HEK293 (cell line): ENCODE data around the gene EIF1AD.

Source experiments
- CTCF ChIA-PET: fragments of 350-600 bp; formaldehyde crosslinking; extraction: SDS; loops from one replicate; lab custom pipeline; 2021; ENCODE audit warnings: antibody characterized with exemption; lab: Yijun Ruan, JAX
- POLR2A ChIA-PET: fragments of 300-600 bp; formaldehyde crosslinking; extraction: SDS; loops from one replicate; lab custom pipeline; 2020; ENCODE audit warnings: antibody characterized with exemption, inconsistent platforms; lab: Yijun Ruan, JAX
- H3K27ac ChIP-seq: fragments of 200-500 bp; sonication (Bioruptor generic); 2 replicates; pipeline ENCODE4 v1.5.1; 2014; ENCODE audit warnings: low read depth, low read length, control low read depth, inconsistent platforms; ENCODE audit errors: extremely low read depth
- H3K36me3 ChIP-seq, 2 experiments: fragments of 200-500 bp in 1 of 2; sonication (Bioruptor generic) in 1 of 2; 1 replicate in 1 of 2; 2 replicates in 1 of 2; pipeline ENCODE4 v1.5.1; 2014 to 2017; ENCODE audit warnings: inconsistent platforms in 2 of 2, low read length in 2 of 2; ENCODE audit not compliant: control insufficient read depth in 2 of 2, insufficient read depth in 1 of 2
- H3K4me1 ChIP-seq: fragments of 200-500 bp; sonication (Bioruptor generic); 2 replicates; pipeline ENCODE4 v1.5.1; 2014; ENCODE audit warnings: mild to moderate bottlenecking, low read length, inconsistent platforms; ENCODE audit not compliant: control insufficient read depth, insufficient read depth
- H3K4me3 ChIP-seq: 2 replicates; pipeline ENCODE4 v1.5.1; 2011; ENCODE audit warnings: low read depth, mild to moderate bottlenecking, control low read depth, low read length, moderate library complexity
- H3K9me3 ChIP-seq: fragments of 200-500 bp; sonication (Bioruptor generic); 2 replicates; pipeline ENCODE4 v1.5.1; 2014; ENCODE audit warnings: low read depth, low read length, inconsistent platforms; ENCODE audit not compliant: control insufficient read depth, insufficient read depth
- EGR2 ChIP-seq: fragments of 450-650 bp; formaldehyde crosslinking; IDR thresholded peaks from 2 replicates; pipeline ENCODE4 v1.5.1; 2016; ENCODE audit warnings: low read depth, missing biosample characterization, missing genetic modification characterization
- KLF1 ChIP-seq: fragments of 450-650 bp; formaldehyde crosslinking; IDR thresholded peaks from 2 replicates; pipeline ENCODE4 v1.5.1; 2016; ENCODE audit warnings: missing biosample characterization, missing genetic modification characterization
- KLF9 ChIP-seq: fragments of 450-650 bp; formaldehyde crosslinking; IDR thresholded peaks from 2 replicates; pipeline ENCODE4 v1.5.1; 2016; ENCODE audit warnings: missing biosample characterization, missing genetic modification characterization, low read depth
- MYNN ChIP-seq: fragments of 450-650 bp; formaldehyde crosslinking; IDR thresholded peaks from 2 replicates; pipeline ENCODE4 v1.5.1; 2016; ENCODE audit warnings: missing biosample characterization, missing genetic modification characterization, borderline replicate concordance
- OSR2 ChIP-seq: fragments of 450-650 bp; formaldehyde crosslinking; IDR thresholded peaks from 2 replicates; pipeline ENCODE4 v1.5.1; 2016; ENCODE audit warnings: missing biosample characterization, missing genetic modification characterization
- OVOL3 ChIP-seq: fragments of 450-650 bp; formaldehyde crosslinking; IDR thresholded peaks from 2 replicates; pipeline ENCODE4 v1.5.1; 2016; ENCODE audit warnings: missing biosample characterization, missing genetic modification characterization
- PRDM1 ChIP-seq: fragments of 450-650 bp; formaldehyde crosslinking; IDR thresholded peaks from 2 replicates; pipeline ENCODE4; 2016; ENCODE audit warnings: missing biosample characterization, missing genetic modification characterization
- SP2 ChIP-seq: fragments of 450-650 bp; formaldehyde crosslinking; IDR thresholded peaks from 2 replicates; pipeline ENCODE4 v1.5.1; 2016; ENCODE audit warnings: missing biosample characterization, missing genetic modification characterization
- WT1 ChIP-seq: fragments of 450-650 bp; formaldehyde crosslinking; IDR thresholded peaks from 2 replicates; pipeline ENCODE4 v1.5.1; 2016; ENCODE audit warnings: missing biosample characterization, missing genetic modification characterization
- YY2 ChIP-seq: fragments of 450-650 bp; formaldehyde crosslinking; IDR thresholded peaks from 2 replicates; pipeline ENCODE4 v1.5.1; 2016; ENCODE audit warnings: missing biosample characterization, missing genetic modification characterization
- ZBTB1 ChIP-seq: fragments of 450-650 bp; formaldehyde crosslinking; IDR thresholded peaks from 2 replicates; pipeline ENCODE4 v1.5.1; 2016; ENCODE audit warnings: missing biosample characterization, missing genetic modification characterization
- ZBTB17 ChIP-seq: fragments of 450-650 bp; formaldehyde crosslinking; IDR thresholded peaks from 2 replicates; pipeline ENCODE4 v1.5.1; 2016; ENCODE audit warnings: missing biosample characterization, missing genetic modification characterization
- ZBTB48 ChIP-seq: fragments of 450-650 bp; formaldehyde crosslinking; IDR thresholded peaks from 2 replicates; pipeline ENCODE4 v1.5.1; 2016; ENCODE audit warnings: missing biosample characterization, missing genetic modification characterization
- ZFHX2 ChIP-seq: fragments of 450-650 bp; formaldehyde crosslinking; conservative IDR thresholded peaks from 2 replicates; pipeline ENCODE4 v1.5.1; 2016; ENCODE audit warnings: missing biosample characterization, missing genetic modification characterization
- ZNF140 ChIP-seq: fragments of 450-650 bp; formaldehyde crosslinking; IDR thresholded peaks from 2 replicates; pipeline ENCODE4 v1.5.1; 2016; ENCODE audit warnings: missing biosample characterization, missing genetic modification characterization
- ZNF157 ChIP-seq: fragments of 450-650 bp; formaldehyde crosslinking; IDR thresholded peaks from 2 replicates; pipeline ENCODE4 v1.5.1; 2016; ENCODE audit warnings: missing biosample characterization, missing genetic modification characterization
- ZNF169 ChIP-seq: fragments of 450-650 bp; formaldehyde crosslinking; IDR thresholded peaks from 2 replicates; pipeline ENCODE4 v1.5.1; 2016; ENCODE audit warnings: missing biosample characterization, missing genetic modification characterization
- ZNF184 ChIP-seq: fragments of 450-650 bp; IDR thresholded peaks from 2 replicates; pipeline ENCODE4 v1.5.1; 2018; ENCODE audit warnings: missing biosample characterization, mild to moderate bottlenecking, missing genetic modification characterization
- ZNF23 ChIP-seq: fragments of 450-650 bp; formaldehyde crosslinking; IDR thresholded peaks from 2 replicates; pipeline ENCODE4 v1.5.1; 2016; ENCODE audit warnings: missing biosample characterization, missing genetic modification characterization, borderline replicate concordance
- ZNF239 ChIP-seq: fragments of 450-650 bp; formaldehyde crosslinking; IDR thresholded peaks from 2 replicates; pipeline ENCODE4 v1.5.1; 2016; ENCODE audit warnings: missing biosample characterization, missing genetic modification characterization
- ZNF274 ChIP-seq, 2 experiments: fragments of 200-500 bp in 1 of 2; fragments of 450-650 bp in 1 of 2; sonication (Bioruptor generic) in 1 of 2; formaldehyde crosslinking in 1 of 2; IDR thresholded peaks; 2 replicates each; pipeline versions ENCODE4 v1.5.1 to v1.6.1; 2014 to 2016; ENCODE audit warnings: borderline replicate concordance in 1 of 2, inconsistent platforms in 1 of 2, low read length in 1 of 2, missing biosample characterization in 1 of 2, missing genetic modification characterization in 1 of 2
- ZNF366 ChIP-seq: fragments of 450-650 bp; formaldehyde crosslinking; conservative IDR thresholded peaks from 2 replicates; pipeline ENCODE4 v1.5.1; 2016; ENCODE audit warnings: missing biosample characterization, missing genetic modification characterization
- ZNF394 ChIP-seq: fragments of 450-650 bp; formaldehyde crosslinking; IDR thresholded peaks from 2 replicates; pipeline ENCODE4 v1.5.1; 2016; ENCODE audit warnings: missing biosample characterization, missing genetic modification characterization, mild to moderate bottlenecking, moderate library complexity, borderline replicate concordance
- ZNF426 ChIP-seq: fragments of 450-650 bp; formaldehyde crosslinking; IDR thresholded peaks from 2 replicates; pipeline ENCODE4 v1.5.1; 2017; ENCODE audit warnings: missing biosample characterization, missing genetic modification characterization, mild to moderate bottlenecking, inconsistent platforms, moderate library complexity
- ZNF548 ChIP-seq: fragments of 450-650 bp; formaldehyde crosslinking; IDR thresholded peaks from 2 replicates; pipeline ENCODE4 v1.5.1; 2016; ENCODE audit warnings: missing biosample characterization, missing genetic modification characterization
- ZNF624 ChIP-seq: fragments of 450-650 bp; formaldehyde crosslinking; IDR thresholded peaks from 2 replicates; pipeline ENCODE4 v1.5.1; 2017; ENCODE audit warnings: missing biosample characterization, missing genetic modification characterization
- ZSCAN16 ChIP-seq: fragments of 450-650 bp; formaldehyde crosslinking; IDR thresholded peaks from 2 replicates; pipeline ENCODE4 v1.5.1; 2016; ENCODE audit warnings: missing biosample characterization, missing genetic modification characterization
- TF ChIP-seq, protein P1 (sequence below): fragments of 450-650 bp; formaldehyde crosslinking; IDR thresholded peaks from 2 replicates; pipeline ENCODE4 v1.5.1; 2016; ENCODE audit warnings: missing biosample characterization, missing genetic modification characterization
- TF ChIP-seq, protein P2 (sequence below): fragments of 450-650 bp; formaldehyde crosslinking; IDR thresholded peaks from 2 replicates; pipeline ENCODE4 v1.5.1; 2016; ENCODE audit warnings: missing biosample characterization, missing genetic modification characterization

The EIF1AD gene

DNA sequence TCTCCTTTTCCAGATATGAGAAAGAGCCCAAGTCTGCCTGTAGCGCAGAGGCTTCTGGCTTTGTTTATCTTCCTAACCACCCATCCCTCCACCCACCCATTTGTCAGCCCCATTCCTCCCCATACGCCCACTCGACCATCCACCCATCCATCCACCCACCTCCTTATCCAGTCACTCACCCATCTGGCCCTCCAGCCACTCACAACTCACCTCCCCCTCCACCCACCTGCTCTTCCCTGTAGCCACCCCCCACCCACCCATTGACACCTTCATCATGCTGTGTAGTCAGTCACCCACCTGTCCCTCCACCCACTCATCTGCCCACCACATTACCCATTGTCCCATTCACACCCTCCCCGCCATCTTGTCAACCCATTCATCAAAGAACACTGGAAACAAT, 15.4 kb upstream of the EIF1AD start:
- CTCF ChIA-PET, result no interaction called here
- TF ChIP-seq PRDM1 (no peak), ZFHX2 (tag by site-specific recombination) (peak; percentile 100), KLF9 (no peak), ZBTB48 (tag by site-specific recombination) (no peak), OVOL3 (tag by site-specific recombination) (no peak), SP2 (tag by site-specific recombination) (peak; percentile 29; the same call in 1 of the 2 replicates), KLF1 (peak; percentile 92), ZNF184 (tag by site-specific recombination) (no peak), ZNF274 (IDR thresholded peaks at IDR 0.05; ENCODE audit: low read length) (no peak), ZNF274 (tag by site-specific recombination; IDR thresholded peaks at IDR 0.05; ENCODE audit: borderline replicate concordance) (no peak), ZNF169 (tag by site-specific recombination) (no peak), EGR2 (tag by site-specific recombination) (peak; percentile 100), ZSCAN16 (no peak), MYNN (tag by site-specific recombination) (no peak), WT1 (no peak), ZNF624 (tag by site-specific recombination) (no peak), ZNF548 (tag by site-specific recombination) (no peak), YY2 (tag by site-specific recombination) (no peak)
- TF ChIP-seq, protein P1, sequence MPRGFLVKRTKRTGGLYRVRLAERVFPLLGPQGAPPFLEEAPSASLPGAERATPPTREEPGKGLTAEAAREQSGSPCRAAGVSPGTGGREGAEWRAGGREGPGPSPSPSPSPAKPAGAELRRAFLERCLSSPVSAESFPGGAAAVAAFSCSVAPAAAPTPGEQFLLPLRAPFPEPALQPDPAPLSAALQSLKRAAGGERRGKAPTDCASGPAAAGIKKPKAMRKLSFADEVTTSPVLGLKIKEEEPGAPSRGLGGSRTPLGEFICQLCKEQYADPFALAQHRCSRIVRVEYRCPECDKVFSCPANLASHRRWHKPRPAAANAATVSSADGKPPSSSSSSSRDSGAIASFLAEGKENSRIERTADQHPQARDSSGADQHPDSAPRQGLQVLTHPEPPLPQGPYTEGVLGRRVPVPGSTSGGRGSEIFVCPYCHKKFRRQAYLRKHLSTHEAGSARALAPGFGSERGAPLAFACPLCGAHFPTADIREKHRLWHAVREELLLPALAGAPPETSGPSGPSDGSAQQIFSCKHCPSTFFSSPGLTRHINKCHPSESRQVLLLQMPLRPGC, result no peak
- TF ChIP-seq, protein P2, sequence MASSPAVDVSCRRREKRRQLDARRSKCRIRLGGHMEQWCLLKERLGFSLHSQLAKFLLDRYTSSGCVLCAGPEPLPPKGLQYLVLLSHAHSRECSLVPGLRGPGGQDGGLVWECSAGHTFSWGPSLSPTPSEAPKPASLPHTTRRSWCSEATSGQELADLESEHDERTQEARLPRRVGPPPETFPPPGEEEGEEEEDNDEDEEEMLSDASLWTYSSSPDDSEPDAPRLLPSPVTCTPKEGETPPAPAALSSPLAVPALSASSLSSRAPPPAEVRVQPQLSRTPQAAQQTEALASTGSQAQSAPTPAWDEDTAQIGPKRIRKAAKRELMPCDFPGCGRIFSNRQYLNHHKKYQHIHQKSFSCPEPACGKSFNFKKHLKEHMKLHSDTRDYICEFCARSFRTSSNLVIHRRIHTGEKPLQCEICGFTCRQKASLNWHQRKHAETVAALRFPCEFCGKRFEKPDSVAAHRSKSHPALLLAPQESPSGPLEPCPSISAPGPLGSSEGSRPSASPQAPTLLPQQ, result no peak
- Histone ChIP-seq H3K36me3 (no peaks in the 10 kb centered on the region), H3K9me3 (no peaks in the 10 kb centered on the region), H3K4me3 (no peak overlapping the region), H3K4me1 (no peaks in the 10 kb centered on the region), H3K27ac (no peak overlapping the region)
- POLR2A ChIA-PET, result no interaction called here

DNA sequence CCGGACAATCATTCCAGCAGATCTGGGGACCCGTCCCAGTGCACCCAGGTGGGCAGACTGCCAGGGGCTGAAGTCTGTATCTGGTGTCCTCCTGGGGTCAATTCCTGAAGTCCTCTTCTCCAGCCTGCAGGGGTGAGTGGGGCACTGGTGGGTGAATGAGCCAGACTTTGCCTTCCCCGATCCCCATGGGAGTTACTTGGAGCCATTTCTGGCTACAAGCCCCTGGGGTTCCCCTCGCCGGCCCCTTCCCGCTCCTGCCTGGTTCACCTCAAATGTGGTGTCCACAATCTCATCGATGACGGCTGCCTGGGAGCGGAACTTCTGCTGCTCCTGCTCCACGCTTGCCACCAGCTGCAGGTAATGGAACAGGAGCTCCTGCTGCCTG, 14.8 kb upstream of the EIF1AD start:
- Histone ChIP-seq H3K4me3 (no peak overlapping the region), H3K4me1 (no peaks in the 10 kb centered on the region), H3K9me3 (no peaks in the 10 kb centered on the region), H3K36me3 (no peaks in the 10 kb centered on the region), H3K27ac (no peak overlapping the region)
- CTCF ChIA-PET, result no interaction called here
- TF ChIP-seq ZNF426 (tag by site-specific recombination) (no peak), ZNF366 (tag by site-specific recombination) (no peak), ZNF239 (tag by site-specific recombination) (no peak), ZBTB17 (no peak), EGR2 (tag by site-specific recombination) (no peak), ZNF23 (no peak), ZNF394 (tag by site-specific recombination) (no peak), ZNF140 (tag by site-specific recombination) (no peak), ZNF157 (tag by site-specific recombination) (no peak), ZBTB1 (no peak), OSR2 (tag by site-specific recombination) (no peak)
- POLR2A ChIA-PET, result no interaction called here
